Iris pigment epithelial cell (primary cell): ENCODE measurements around the gene LONP1.
"Not testable (repeated sequence)": the region's sequence is repeated elsewhere in the genome, so short reads cannot be mapped to it uniquely, and the experiment has no call there.

Experiments used
- DNase-seq: peaks from one replicate; pipeline ENCODE4 v3.0.0-alpha.2; 2011; ENCODE audit warnings: low read depth

The LONP1 gene

GRCh38 chr19:5719961-5720790, at the start of gene LONP1, which contains the start of gene CATSPERD:
Gene LONP1, minus strand, starts transcription at chr19:5720146. Its CDS starts 14 bp downstream, at chr19:5720132.
Gene CATSPERD, plus strand, starts transcription at chr19:5720637. Its CDS starts 101 bp downstream, at chr19:5720738.
- DNase-seq: peak; percentile 99

GRCh38 chr19:5767949-5768348, 48.0 kb upstream of the LONP1 start:
- no peak for DNase-seq

DNA sequence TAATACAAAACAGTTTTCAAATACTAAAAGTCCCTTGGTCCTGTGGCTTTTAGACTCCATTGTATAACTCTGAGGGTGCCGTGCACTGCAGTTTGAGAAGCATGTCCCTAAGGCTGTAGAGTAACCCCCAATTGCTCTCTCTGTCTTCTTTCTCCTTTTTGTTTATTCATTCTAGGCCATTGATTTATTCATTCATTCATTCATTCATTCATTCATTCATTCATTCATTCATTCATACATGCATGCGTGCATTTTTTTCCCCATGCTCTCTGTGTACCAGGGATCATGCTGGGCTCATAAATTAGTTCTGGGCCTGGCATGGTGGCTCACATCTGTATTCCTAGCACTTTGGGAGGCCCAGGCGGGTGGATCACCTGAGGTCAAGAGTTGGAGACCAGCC, 45.3 kb upstream of the LONP1 start:
- DNase-seq: no peak

- DNase-seq: no peak
Measured at GRCh38 chr19:5762608-5763217, 42.8 kb upstream of the LONP1 start.

- no peak for DNase-seq
Measured at GRCh38 chr19:5753743-5754142, 33.8 kb upstream of the LONP1 start.

DNA sequence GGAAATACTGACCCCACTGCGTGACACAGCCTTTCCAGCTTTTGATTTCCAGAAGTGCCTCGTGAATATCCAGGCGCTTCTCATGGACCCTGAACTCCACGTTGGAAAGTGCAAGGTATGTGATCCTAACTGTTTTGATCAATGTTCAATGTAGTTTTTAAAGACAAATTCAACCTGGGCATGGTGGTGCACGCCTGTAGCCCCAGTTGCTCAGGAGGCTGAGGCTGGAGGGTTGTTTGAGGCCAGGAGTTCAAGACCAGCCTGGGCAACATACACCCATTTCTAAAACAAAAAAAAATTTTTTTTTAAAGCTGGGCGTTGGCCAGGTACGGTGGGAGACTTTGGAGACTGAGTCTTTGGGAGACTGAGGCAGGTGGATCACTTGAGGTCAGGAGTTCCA, 31.8 kb upstream of the LONP1 start:
- no peak for DNase-seq

DNA sequence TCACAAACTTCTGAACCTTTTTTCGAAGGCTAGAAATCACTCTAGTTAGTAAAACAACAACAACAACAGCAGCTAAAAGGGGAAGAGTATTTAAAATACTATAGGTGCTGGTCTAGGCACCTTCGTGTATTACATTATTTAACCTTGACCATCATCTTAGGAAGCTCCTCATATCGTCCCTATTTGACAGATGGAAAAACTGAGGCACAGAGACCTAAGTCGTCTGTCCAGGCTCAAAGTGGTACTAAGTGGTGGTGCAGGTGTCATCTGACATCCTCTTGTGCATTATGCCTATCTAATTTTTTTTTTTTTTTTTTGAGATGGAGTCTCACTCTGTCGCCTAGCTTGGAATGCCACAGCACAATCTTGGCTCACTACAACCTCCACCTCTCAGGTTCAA, 29.6 kb upstream of the LONP1 start:
- DNase-seq: no peak

- DNase-seq: not testable (repeated sequence)
Measured at GRCh38 chr19:5748920-5749319, 29.0 kb upstream of the LONP1 start.

DNA sequence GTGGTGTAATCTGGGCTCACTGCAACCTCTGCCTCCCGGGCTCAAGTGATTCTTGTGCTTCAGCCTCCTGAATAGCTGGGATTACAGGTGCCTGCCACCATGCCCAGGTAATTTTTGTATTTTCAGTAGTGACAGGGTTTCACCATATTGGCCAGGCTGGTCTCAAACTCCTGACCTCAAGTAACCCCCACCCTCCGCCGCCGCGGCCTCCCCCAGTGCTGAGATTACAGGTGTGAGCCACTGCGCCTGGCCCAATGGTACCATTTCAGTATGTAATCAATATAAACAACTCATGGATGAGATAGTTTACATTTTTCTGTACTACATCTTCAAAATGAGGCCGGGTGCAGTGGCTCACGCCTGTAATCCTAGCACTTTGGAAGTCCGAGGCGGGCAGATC, 25.1 kb upstream of the LONP1 start:
- not testable (repeated sequence) for DNase-seq

- DNase-seq: no peak
Measured at GRCh38 chr19:5743630-5744029, 23.7 kb upstream of the LONP1 start.

GRCh38 chr19:5742051-5742450, 22.1 kb upstream of the LONP1 start:
- DNase-seq: no peak

GRCh38 chr19:5738423-5738822, 18.5 kb upstream of the LONP1 start:
- peak; percentile 24 for DNase-seq

- DNase-seq: not testable (repeated sequence)
Measured at GRCh38 chr19:5733172-5733571, 13.2 kb upstream of the LONP1 start.

- no peak for DNase-seq
Measured at GRCh38 chr19:5727453-5728050, 7.6 kb upstream of the LONP1 start.

DNA sequence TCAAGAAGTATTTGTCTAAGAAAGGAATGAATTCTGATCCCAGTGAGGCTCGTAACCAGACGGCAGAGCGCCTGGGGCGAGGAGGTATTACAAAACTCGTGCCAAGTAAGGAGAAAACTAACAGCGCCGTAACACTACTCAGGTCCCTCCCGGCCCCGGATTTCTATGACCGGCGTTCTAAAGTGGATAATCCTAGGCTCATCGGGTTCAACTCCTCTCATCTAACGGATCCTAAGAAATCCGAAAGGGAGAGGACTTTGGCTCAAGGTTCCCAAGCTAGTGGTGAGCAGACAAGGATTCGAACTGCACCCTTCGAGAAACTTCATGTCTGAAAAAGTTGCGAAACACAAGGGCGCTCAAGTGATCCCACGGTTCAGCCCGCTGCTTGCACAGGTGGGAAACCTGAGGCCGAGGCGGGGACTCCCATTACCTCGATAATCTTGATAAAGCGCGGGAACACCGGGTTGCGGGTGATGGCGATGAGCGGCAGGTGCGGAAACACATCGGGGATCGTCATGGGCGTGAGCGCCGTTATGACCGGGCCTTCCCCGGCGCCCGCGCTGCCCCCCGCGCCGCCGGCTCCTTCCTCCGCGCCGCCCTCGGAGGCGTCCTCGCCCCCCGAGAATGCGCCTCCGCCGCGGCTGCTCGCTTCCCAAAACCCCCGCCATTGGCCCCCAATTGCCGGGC, 529 bp downstream of the LONP1 start:
- peak; percentile 46 for DNase-seq

DNA sequence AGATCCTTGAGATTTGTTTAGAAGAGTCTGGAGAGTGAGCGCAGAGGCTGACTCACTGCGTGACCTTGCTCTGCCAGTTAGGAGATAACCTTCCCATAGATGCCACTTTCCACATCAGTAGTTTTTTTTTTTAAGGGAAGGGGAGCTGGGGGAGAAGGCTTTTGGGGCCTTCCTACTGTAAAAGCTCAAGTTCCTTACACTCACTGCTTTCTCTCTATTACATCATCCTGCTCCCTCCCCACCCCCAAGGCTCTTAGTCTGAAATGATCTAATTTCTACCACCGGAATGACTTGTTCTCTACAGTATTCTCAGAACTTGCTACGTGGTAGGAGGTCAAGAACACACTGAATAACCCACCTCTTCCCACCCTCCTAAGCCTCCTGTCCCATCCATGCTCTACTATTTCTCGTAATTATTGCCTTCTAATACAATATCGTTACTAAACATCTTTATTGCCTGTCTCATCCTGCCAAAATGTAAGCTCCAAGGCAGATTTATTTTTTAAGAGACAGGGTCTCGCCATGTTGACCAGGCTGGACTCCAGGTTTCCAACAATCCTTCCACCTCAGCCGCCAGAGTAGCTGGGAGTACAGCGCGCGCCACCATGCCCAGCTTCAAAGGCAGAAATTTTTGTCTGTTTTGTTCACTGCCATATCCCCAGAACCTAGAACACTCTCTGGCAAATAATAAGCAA, 1.2 kb downstream of the LONP1 start:
- peak; percentile 90 for DNase-seq

DNA sequence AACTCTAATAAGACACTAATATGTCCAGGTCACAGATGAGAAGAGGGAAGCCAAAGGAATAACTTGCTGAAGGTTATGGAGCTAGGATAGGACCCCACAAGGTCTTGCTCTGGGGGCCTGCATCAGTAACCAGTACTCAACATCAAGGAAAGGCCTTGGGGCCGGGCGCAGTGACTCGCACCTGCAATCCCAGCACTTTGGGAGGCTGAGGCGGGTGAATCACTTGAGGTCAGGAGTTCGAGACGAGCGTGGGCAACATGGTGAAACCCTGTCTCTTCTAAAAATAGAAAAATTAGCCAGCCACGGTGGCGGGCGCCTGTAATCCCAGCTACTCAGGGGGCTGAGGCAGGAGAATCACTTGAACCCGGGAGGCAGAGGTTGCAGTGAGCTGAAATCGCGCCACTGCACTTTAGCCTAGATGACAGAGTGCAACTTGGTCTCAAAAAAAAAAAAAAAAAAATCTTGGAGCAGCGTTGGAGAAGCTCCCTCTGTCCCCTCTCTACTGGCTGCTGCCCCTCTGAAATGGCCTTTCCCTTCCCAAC, 1.8 kb downstream of the LONP1 start:
- peak; percentile 72 for DNase-seq

DNA sequence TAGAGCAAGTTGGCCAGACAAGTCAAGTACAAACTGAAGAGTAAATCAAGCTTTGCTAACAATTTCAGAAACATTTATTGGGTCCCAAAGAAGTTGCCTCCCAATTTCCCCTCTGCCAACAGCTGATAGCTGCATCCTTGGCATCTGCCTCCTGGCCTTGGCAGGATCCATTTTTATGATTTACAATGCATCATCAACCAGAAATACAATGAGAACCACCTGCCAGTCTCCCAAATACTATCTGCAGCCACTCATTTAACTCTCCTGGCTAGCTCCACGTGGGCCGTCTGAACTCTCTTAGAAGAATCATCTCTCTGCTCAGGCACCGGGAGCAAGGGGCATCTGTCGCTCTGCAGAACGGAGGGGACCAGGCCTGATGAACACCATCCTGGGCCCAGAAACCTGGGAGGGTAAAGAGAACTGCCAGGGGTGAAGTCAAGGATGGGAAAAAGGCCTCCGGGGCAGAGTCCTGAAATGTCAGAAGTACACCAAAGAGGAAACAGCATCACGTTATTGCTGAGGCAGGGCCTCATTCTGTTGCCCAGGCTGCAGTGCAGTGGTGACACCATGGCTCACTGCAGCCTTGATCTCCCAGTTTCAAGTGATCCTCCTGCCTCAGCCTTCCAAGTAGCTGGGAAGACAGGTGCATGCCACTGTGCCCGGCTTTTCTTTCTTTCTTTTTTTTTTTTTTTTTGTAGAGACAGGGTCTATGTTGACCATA, 2.6 kb downstream of the LONP1 start:
- DNase-seq: no peak

- no peak for DNase-seq
Measured at GRCh38 chr19:5714816-5715215, 5.1 kb downstream of the LONP1 start.

DNA sequence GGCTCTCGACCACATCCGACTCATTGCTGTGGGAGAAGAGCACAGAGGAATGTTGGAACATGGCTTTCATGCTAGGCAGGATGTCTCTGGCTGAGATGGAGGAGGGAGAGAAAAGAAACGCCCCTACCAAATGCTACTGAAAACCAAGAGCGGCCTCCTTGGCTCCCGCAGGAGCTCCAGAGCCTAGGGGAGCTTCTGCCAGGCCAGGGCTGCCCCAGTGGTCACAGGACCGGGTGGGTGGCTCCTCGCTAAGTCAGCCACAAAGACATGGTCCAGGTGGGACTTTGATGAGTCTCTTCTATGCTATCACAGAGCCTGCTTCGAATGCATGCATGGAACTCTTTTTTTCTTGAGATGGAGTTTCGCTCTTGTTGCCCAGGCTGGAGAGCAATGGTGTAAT, 6.7 kb downstream of the LONP1 start:
- DNase-seq: no peak

DNA sequence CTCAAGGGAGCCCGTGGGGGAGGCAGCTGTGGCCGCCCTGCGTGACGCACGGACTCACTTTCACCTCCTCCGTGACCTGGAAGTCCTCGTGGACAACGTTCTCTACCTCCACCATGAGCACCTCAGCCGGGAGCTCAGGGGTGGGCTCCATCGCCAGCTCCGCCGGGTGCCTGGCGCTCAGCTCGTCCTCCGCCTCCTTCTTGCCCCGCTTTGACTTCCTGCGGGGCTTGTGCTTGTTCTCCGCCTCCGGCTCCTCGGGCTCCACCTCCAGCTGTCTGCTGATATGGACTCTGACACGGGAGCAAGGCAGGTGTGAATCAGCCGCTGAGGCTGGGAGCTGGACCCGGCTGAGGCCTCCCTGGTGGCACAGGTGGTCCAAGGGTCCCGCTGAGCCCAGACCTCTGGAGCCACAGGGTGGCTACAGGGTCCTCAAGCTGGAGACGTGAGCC, 8.2 kb downstream of the LONP1 start:
- DNase-seq: no peak
